Neural progenitor cell (in vitro differentiated cells): ENCODE measurements around the gene STARD10. TPM values are rescaled to one million over a fixed set of nuclear protein-coding genes. Genes with fewer than 3 reads are reported as not detected.
A peak's percentile ranks its signal among the peaks of the same experiment; 100 is the strongest.

Source experiments
- DNase-seq: peaks from one replicate; pipeline ENCODE4 v3.0.0-alpha.2; 2016; ENCODE audit warnings: low spot score
- H2AFZ ChIP-seq: fragments of 200-600 bp; sonication (generic); replicated peaks from 2 replicates; pipeline ENCODE4 v1.6.1; 2016; ENCODE audit warnings: antibody characterized with exemption
- H3F3A ChIP-seq: fragments of 200-600 bp; sonication (generic); 2 replicates; pipeline ENCODE4 v1.6.1; 2016; ENCODE audit warnings: antibody characterized with exemption, low read depth
- H3K27ac ChIP-seq: fragments of 200-600 bp; sonication (generic); 2 replicates; pipeline ENCODE4 v1.5.1; 2016; ENCODE audit warnings: mild to moderate bottlenecking
- H3K27me3 ChIP-seq: fragments of 200-600 bp; sonication (generic); 2 replicates; pipeline ENCODE4 v1.6.1; 2016; ENCODE audit warnings: mild to moderate bottlenecking, moderate library complexity
- H3K36me3 ChIP-seq: fragments of 200-600 bp; sonication (generic); 2 replicates; pipeline ENCODE4 v1.5.1; 2016
- H3K4me1 ChIP-seq: fragments of 200-600 bp; sonication (generic); 2 replicates; pipeline ENCODE4 v1.6.1; 2016; ENCODE audit warnings: mixed run types
- H3K4me2 ChIP-seq: fragments of 200-600 bp; sonication (generic); 2 replicates; pipeline ENCODE4 v1.6.1; 2016
- H3K4me3 ChIP-seq: fragments of 200-600 bp; sonication (generic); 2 replicates; pipeline ENCODE4 v1.5.1; 2016
- H3K79me2 ChIP-seq: fragments of 200-600 bp; sonication (generic); 2 replicates; pipeline ENCODE4 v1.6.1; 2016; ENCODE audit warnings: low read depth
- H3K9ac ChIP-seq: fragments of 200-600 bp; sonication (generic); 2 replicates; pipeline ENCODE4 v1.6.1; 2016
- H3K9me3 ChIP-seq: fragments of 200-600 bp; sonication (generic); 2 replicates; pipeline ENCODE4 v1.5.1; 2016; ENCODE audit warnings: low read depth
- H4K20me1 ChIP-seq: fragments of 200-600 bp; sonication (generic); 2 replicates; pipeline ENCODE4 v1.6.1; 2016; ENCODE audit warnings: low read depth
- H3K27ac Mint-ChIP-seq: 3 replicates; pipeline ENCODE4 v1.8.0; 2021; ENCODE audit warnings: mixed read lengths
- H3K27me3 Mint-ChIP-seq: 2 replicates; pipeline ENCODE4 v1.8.0; 2022; ENCODE audit warnings: low read depth, mild to moderate bottlenecking, inconsistent platforms, moderate library complexity, mixed read lengths; ENCODE audit not compliant: insufficient read depth
- H3K36me3 Mint-ChIP-seq: 3 replicates; pipeline ENCODE4 v1.8.0; 2021; ENCODE audit warnings: mixed read lengths
- H3K4me1 Mint-ChIP-seq: 3 replicates; pipeline ENCODE4 v1.8.0; 2021; ENCODE audit warnings: mixed read lengths
- H3K4me3 Mint-ChIP-seq: 3 replicates; pipeline ENCODE4 v1.8.0; 2021; ENCODE audit warnings: mild to moderate bottlenecking, moderate library complexity, mixed read lengths
- H3K9me3 Mint-ChIP-seq: 3 replicates; pipeline ENCODE4 v1.8.0; 2020; ENCODE audit warnings: mixed read lengths
- CTCF ChIP-seq: fragments of 200-600 bp; sonication (generic); IDR thresholded peaks from 2 replicates; pipeline ENCODE4 v1.5.1; 2017; ENCODE audit warnings: antibody characterized with exemption, mild to moderate bottlenecking
- EZH2 ChIP-seq: fragments of 200-600 bp; sonication (generic); IDR thresholded peaks from 2 replicates; pipeline ENCODE4 v1.6.1; 2017; ENCODE audit warnings: antibody characterized with exemption, mild to moderate bottlenecking, moderate library complexity
- EZH2phosphoT487 ChIP-seq: fragments of 200-600 bp; sonication (generic); IDR thresholded peaks from 2 replicates; pipeline ENCODE4 v1.6.1; 2017; ENCODE audit warnings: antibody characterized with exemption
- total RNA-seq: library from RNA; depleted of rRNA; stranded (reverse); fragments of >200 nt; gene quantifications from 2 replicates; pipeline ENCODE4 v1.2.3, GENCODE V29; 2015; ENCODE audit warnings: low replicate concordance

Gene STARD10
- total RNA-seq, 1 donor from 2014 or later = 13.0 TPM

GRCh38 chr11:72782081-72782920 is 11.5 kb downstream of the STARD10 start:
- Histone ChIP-seq H3K27me3 (peaks cover 25% of the 10 kb centered on the region), H3K4me1 (peaks cover 11% of the 10 kb centered on the region), H3K9ac (no peak overlapping the region), H3K36me3 (no peaks in the 10 kb centered on the region), H3F3A (no peaks in the 10 kb centered on the region), H3K9me3 (no peaks in the 10 kb centered on the region), H4K20me1 (peaks cover 7% of the 10 kb centered on the region), H2AFZ (peak overlapping the region; percentile 32), H3K4me3 (peak overlapping the region; percentile 78), H3K4me2 (peak overlapping the region; percentile 93), H3K79me2 (no peaks in the 10 kb centered on the region), H3K27ac (no peak overlapping the region)
- Mint-ChIP-seq H3K4me3 (peak overlapping the region; percentile 85), H3K9me3 (no peaks in the 10 kb centered on the region), H3K27me3 (peaks cover 8% of the 10 kb centered on the region), H3K36me3 (no peaks in the 10 kb centered on the region), H3K27ac (peak overlapping the region; percentile 20), H3K4me1 (peaks cover 31% of the 10 kb centered on the region)
- DNase-seq = peak; percentile 45
- TF ChIP-seq EZH2phosphoT487 (no peak), EZH2 (no peak), CTCF (no peak)

- Mint-ChIP-seq H3K36me3 (no peaks in the 10 kb centered on the region), H3K27me3 (peaks cover 9% of the 10 kb centered on the region), H3K4me1 (peaks cover 30% of the 10 kb centered on the region), H3K4me3 (peak overlapping the region; percentile 85), H3K9me3 (no peaks in the 10 kb centered on the region), H3K27ac (no peak overlapping the region)
- Histone ChIP-seq H3K4me2 (peak overlapping the region; percentile 97), H3K4me1 (peaks cover 7% of the 10 kb centered on the region), H2AFZ (peak overlapping the region; percentile 32), H3F3A (no peaks in the 10 kb centered on the region), H3K9ac (no peak overlapping the region), H3K4me3 (peak overlapping the region; percentile 78), H3K27ac (no peak overlapping the region), H3K79me2 (no peaks in the 10 kb centered on the region), H4K20me1 (peaks cover 7% of the 10 kb centered on the region), H3K36me3 (no peaks in the 10 kb centered on the region), H3K27me3 (peaks cover 25% of the 10 kb centered on the region), H3K9me3 (no peaks in the 10 kb centered on the region)
- TF ChIP-seq EZH2 (peak; percentile 34), EZH2phosphoT487 (peak; percentile 52), CTCF (no peak)
- peak; percentile 70 for DNase-seq
Measured at GRCh38 chr11:72781313-72782080, 12.3 kb downstream of the STARD10 start.

- Histone ChIP-seq H4K20me1 (peaks cover 7% of the 10 kb centered on the region), H3K9me3 (no peaks in the 10 kb centered on the region), H3K27me3 (peaks cover 25% of the 10 kb centered on the region), H3F3A (no peaks in the 10 kb centered on the region), H3K4me1 (peaks cover 7% of the 10 kb centered on the region), H3K9ac (no peak overlapping the region), H2AFZ (no peak overlapping the region), H3K36me3 (no peaks in the 10 kb centered on the region), H3K79me2 (no peaks in the 10 kb centered on the region), H3K4me3 (peak overlapping the region; percentile 78), H3K4me2 (peak overlapping the region; percentile 97), H3K27ac (no peak overlapping the region)
- TF ChIP-seq EZH2 = no peak
- TF ChIP-seq EZH2phosphoT487 = no peak
- no peak for TF ChIP-seq CTCF
- Mint-ChIP-seq H3K27me3 (peaks cover 10% of the 10 kb centered on the region), H3K27ac (no peak overlapping the region), H3K9me3 (no peaks in the 10 kb centered on the region), H3K4me1 (peaks cover 30% of the 10 kb centered on the region), H3K4me3 (peak overlapping the region; percentile 78), H3K36me3 (no peaks in the 10 kb centered on the region)
- DNase-seq = no peak
Measured at GRCh38 chr11:72781063-72781312, 12.9 kb downstream of the STARD10 start.
